Body of pancreas (tissue), 4 donors: ENCODE results near the gene KRT76. TPM values are rescaled to one million over a fixed set of nuclear protein-coding genes. Genes with fewer than 3 reads are reported as not detected.
"Not testable (repeated sequence)": the region's sequence is repeated elsewhere in the genome, so short reads cannot be mapped to it uniquely, and the experiment has no call there.

Experiments
- ATAC-seq: fragments of 150-250 bp; one replicate; pipeline ENCODE4 v1.9.1; 2016
- DNase-seq, 4 donors: peaks; one replicate each; pipeline ENCODE4 v3.0.0-alpha.2; 2019
- H3K27ac ChIP-seq, 4 donors: fragments of 200-600 bp; sonication (generic); 1 replicate in 3 of 4; 2 replicates in 1 of 4; pipeline versions ENCODE4 v1.5.1 to v1.6.1; 2016 to 2019; ENCODE audit warnings: mild to moderate bottlenecking in 1 of 4, mixed read lengths in 1 of 4, moderate library complexity in 1 of 4
- H3K27me3 ChIP-seq, 2 donors: fragments of 200-600 bp; sonication (generic); one replicate each; pipeline ENCODE4 v1.6.0; 2016; ENCODE audit warnings: mild to moderate bottlenecking in 1 of 2
- H3K36me3 ChIP-seq, 2 donors: fragments of 200-600 bp; sonication (generic); replicated peaks in 1 of 2; 2 replicates each; pipeline ENCODE4 v1.5.1; 2016; ENCODE audit warnings: low read depth in 2 of 2; ENCODE audit not compliant: insufficient read depth in 1 of 2
- H3K4me1 ChIP-seq: fragments of 200-600 bp; sonication (generic); one replicate; pipeline ENCODE4 v1.6.0; 2016
- H3K4me3 ChIP-seq, 2 donors: fragments of 200-600 bp; sonication (generic); 1 replicate in 1 of 2; 2 replicates in 1 of 2; pipeline ENCODE4 v1.5.1; 2016 to 2019
- H3K9me3 ChIP-seq, 3 donors: fragments of 200-600 bp; sonication (generic); 1 replicate in 2 of 3; 2 replicates in 1 of 3; pipeline ENCODE4 v1.5.1; 2016
- POLR2A ChIP-seq, 3 donors: fragments of 450-650 bp; IDR thresholded peaks; one replicate each; pipeline ENCODE4 v1.6.1; 2016; ENCODE audit warnings: antibody characterized with exemption in 3 of 3, mild to moderate bottlenecking in 2 of 3
- WGBS, 2 donors: methylation state at CpG; one replicate each; pipeline ENCODE4 v1.1.5; 2017; 5-methylcytosine and 5-hydroxymethylcytosine counted together
- intact Hi-C: fragments of 100-400 bp; cut with DNase I; formaldehyde crosslinking; loops from one replicate; pipeline ENCODE4 v1.15.1; 2023
- total RNA-seq, 2 donors: library from RNA; depleted of rRNA; stranded (reverse); fragments of >200 nt; gene quantifications; one replicate each; pipeline ENCODE4 v1.1.0, GENCODE V29; 2016
- TF ChIP-seq, protein P1 (sequence below), 7 experiments: fragments of 450-650 bp in 4 of 7; fragments of 200-600 bp in 3 of 7; sonication (generic) in 3 of 7; IDR thresholded peaks; one replicate each; pipeline ENCODE4 v1.5.1; 2016 to 2019; ENCODE audit warnings: antibody characterized with exemption in 7 of 7

KRT76 gene
- total RNA-seq, 2 donors from 2014 or later = not detected

DNA sequence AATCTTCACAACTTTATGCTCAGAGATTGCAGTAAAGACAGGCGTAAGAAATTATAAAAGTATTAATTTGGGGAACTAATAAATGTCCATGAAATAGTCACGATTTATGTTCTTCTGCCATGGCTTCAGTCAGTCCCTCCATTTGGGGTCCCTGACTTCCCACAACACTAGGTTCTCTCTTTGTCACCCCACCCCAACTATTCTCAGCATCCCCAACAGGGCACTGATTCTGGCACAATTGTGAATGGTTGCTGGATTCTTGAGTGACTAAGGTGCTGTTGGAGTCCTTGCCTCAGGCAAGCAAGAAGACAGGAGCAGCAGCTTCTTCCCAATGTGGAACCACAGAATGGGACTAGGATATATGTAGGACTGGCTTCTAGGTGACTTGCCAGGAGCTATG is 15.3 kb downstream of the KRT76 start:
- Histone ChIP-seq H3K27ac (no peak overlapping the region), H3K4me3 (no peak overlapping the region), H3K36me3 (no peaks in the 10 kb centered on the region), H3K9me3 (peaks cover 0 to 7% (median 0%) of the 10 kb centered on the region in 3 donors), H3K27me3 (no peaks in the 10 kb centered on the region), H3K4me1 (no peaks in the 10 kb centered on the region)
- ATAC-seq (no peak), DNase-seq (no peak)
- WGBS, 2 donors = 58 to 65% methylated on average over 2 of the region's 2 CpGs
- no peak for TF ChIP-seq POLR2A (IDR thresholded peaks at IDR 0.05)
- TF ChIP-seq, protein P1, sequence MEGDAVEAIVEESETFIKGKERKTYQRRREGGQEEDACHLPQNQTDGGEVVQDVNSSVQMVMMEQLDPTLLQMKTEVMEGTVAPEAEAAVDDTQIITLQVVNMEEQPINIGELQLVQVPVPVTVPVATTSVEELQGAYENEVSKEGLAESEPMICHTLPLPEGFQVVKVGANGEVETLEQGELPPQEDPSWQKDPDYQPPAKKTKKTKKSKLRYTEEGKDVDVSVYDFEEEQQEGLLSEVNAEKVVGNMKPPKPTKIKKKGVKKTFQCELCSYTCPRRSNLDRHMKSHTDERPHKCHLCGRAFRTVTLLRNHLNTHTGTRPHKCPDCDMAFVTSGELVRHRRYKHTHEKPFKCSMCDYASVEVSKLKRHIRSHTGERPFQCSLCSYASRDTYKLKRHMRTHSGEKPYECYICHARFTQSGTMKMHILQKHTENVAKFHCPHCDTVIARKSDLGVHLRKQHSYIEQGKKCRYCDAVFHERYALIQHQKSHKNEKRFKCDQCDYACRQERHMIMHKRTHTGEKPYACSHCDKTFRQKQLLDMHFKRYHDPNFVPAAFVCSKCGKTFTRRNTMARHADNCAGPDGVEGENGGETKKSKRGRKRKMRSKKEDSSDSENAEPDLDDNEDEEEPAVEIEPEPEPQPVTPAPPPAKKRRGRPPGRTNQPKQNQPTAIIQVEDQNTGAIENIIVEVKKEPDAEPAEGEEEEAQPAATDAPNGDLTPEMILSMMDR (IDR thresholded peaks at IDR 0.05) = no peak
- intact Hi-C loops = no loop called here

DNA sequence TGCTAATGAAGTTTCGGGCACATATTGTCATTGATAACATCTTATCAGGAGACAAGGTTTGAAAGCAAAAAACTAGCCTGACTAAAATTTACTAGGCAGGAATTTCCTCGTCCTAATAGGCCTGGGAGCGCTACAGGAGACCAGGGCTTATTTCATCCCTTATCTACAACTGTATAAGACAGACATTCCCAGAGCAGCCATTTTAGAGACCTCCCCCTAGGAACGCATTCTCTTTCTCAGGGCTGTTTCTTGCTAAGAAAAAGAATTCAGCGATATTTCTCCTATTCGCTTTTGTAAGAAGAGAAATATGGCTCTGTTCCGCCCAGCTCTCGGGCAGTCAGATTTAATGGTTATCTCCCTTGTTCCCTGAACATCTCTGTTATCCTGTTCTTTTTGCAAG is 15.9 kb downstream of the KRT76 start:
- ATAC-seq, H3K9me3 ChIP-seq, DNase-seq, H3K27ac ChIP-seq, H3K4me1 ChIP-seq, H3K4me3 ChIP-seq, H3K36me3 ChIP-seq, intact Hi-C loops, H3K27me3 ChIP-seq: not testable (repeated sequence)
- 75 to 82% methylated on average over 8 of the region's 8 CpGs for WGBS, 2 donors

DNA sequence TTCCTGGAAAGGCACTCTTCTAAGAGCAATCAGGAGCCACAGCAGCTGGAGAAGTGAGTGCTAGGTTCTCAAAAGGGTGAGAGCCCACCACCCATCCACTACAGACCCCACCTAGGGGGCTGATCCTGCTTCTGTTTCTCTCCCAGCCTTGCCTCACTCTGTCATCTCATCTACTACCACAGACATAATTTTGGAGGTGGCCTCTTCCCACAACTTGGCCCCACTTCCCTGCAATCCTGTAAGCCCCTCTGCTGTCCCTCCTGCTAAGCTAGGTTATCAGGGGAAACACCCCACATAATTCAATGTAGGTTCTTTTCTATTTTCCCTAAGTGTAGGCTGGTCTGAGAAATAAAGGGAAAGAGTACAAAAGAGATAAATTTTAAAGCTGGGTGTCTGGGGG is 16.5 kb downstream of the KRT76 start:
- H3K9me3 ChIP-seq = peaks cover 0 to 7% (median 0%) of the 10 kb centered on the region in 3 donors
- no peak for TF ChIP-seq POLR2A (IDR thresholded peaks at IDR 0.05)
- no peaks in the 10 kb centered on the region for H3K36me3 ChIP-seq
- DNase-seq (no peak), ATAC-seq (no peak)
- H3K27ac ChIP-seq = no peak overlapping the region
- no peaks in the 10 kb centered on the region for H3K27me3 ChIP-seq
- no peak overlapping the region for H3K4me3 ChIP-seq
- intact Hi-C loops = no loop called here
- H3K4me1 ChIP-seq = no peaks in the 10 kb centered on the region

DNA sequence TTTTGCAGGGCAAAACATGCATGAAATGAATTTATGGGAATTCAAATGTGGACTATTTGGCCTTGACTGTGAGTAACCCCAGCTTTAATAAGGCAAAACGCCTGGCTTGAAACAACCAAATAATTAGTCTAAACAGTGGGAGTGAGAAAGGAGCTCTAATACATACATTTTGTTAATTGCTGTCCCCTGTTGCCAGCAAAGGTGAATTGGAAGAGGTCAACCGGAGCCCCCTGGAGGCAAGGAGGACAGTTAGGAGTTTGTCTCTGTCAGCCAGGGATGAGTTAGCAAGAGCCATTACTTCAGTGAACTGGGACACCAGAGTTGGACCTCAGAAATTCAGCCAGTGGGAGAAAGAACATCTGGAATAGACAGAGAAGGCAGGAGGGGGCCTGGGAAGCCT is 17.4 kb downstream of the KRT76 start:
- Histone ChIP-seq H3K36me3 (no peaks in the 10 kb centered on the region), H3K27me3 (no peaks in the 10 kb centered on the region), H3K27ac (no peak overlapping the region), H3K4me1 (no peaks in the 10 kb centered on the region), H3K4me3 (no peak overlapping the region), H3K9me3 (peaks cover 0 to 7% (median 0%) of the 10 kb centered on the region in 3 donors)
- 47% methylated on average over 2 of the region's 2 CpGs for WGBS, 2 donors
- no peak for TF ChIP-seq POLR2A (IDR thresholded peaks at IDR 0.05)
- TF ChIP-seq, protein P1 (IDR thresholded peaks at IDR 0.05) = no peak
- intact Hi-C loops = no loop called here
- ATAC-seq (no peak), DNase-seq (no peak)

DNA sequence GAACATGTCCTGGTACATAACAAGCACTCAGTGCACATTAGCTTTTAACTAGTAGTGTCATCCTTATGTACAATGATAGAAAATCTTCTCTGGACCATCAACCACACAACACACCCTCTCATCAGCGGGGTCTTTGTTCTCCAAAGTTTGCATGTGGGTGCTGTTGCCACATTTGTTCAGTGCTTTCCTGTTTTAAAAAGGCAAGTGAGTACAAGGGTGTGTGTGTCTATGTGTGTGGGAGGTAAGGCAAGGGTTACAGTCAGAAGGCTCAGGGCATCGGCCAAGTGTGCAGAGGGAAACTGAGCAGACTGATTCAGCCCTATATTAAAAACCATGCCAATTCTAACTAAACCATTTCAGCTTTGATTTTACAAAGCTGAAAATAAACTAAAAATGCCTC is 17.9 kb downstream of the KRT76 start:
- no peak for DNase-seq
- no peak for ATAC-seq
- 23 to 34% methylated on average over 2 of the region's 2 CpGs for WGBS, 2 donors
- Histone ChIP-seq H3K27me3 (no peaks in the 10 kb centered on the region), H3K4me1 (no peaks in the 10 kb centered on the region), H3K9me3 (peaks cover 0 to 7% (median 0%) of the 10 kb centered on the region in 3 donors), H3K36me3 (no peaks in the 10 kb centered on the region), H3K27ac (no peak overlapping the region), H3K4me3 (no peak overlapping the region)
- intact Hi-C loops = no loop called here
- TF ChIP-seq, protein P1 (IDR thresholded peaks at IDR 0.05) = no peak
- TF ChIP-seq POLR2A (IDR thresholded peaks at IDR 0.05) = no peak

DNA sequence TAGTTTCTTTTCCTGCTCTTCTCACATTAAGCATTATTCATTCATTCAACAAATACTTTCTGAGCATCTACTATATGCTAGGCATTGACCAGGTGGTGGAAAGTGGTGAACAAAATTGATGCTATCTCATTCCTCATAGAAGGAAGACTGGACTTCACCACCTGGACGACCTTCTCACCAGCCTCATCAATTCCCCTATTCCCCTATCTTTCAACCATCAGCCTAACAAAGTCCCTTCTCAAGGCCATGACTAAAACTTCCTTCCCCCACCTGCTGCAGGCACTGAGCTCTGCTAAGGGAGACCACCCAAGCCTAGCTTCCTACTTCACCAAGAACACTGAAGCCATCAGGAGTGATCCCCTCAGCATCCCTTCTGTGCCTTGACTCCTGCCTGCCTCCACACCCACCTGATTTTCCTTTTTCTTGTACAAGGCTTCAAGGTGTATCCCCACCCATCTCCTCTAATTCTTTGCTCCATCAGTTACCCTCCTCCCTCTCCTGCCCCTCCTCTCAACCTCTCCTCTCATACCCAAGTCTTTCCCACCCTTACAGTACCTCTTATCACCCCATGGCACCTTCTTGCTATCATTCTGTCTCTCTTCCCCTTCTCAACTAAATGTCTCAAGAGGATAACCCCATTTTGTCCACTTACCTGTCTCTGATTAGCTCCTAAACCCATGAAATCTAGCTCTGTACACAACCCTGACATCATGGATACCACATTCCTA is 19.5 kb downstream of the KRT76 start:
- H3K27ac ChIP-seq = no peak overlapping the region
- H3K4me3 ChIP-seq = no peak overlapping the region
- no peaks in the 10 kb centered on the region for H3K4me1 ChIP-seq
- H3K9me3 ChIP-seq = peaks cover 0 to 7% (median 0%) of the 10 kb centered on the region in 3 donors
- intact Hi-C loops = no loop called here
- no peaks in the 10 kb centered on the region for H3K36me3 ChIP-seq
- no peak for TF ChIP-seq POLR2A (IDR thresholded peaks at IDR 0.05)
- TF ChIP-seq, protein P1 (IDR thresholded peaks at IDR 0.05) = no peak
- H3K27me3 ChIP-seq = no peaks in the 10 kb centered on the region
- ATAC-seq (no peak), DNase-seq (no peak)
- WGBS, 2 donors = 5 to 35% methylated on average over 1 of the region's 1 CpG
